ENCODE measurements around the gene NANP. TPM values are rescaled to one million over a fixed set of nuclear protein-coding genes. Genes with fewer than 3 reads are reported as not detected.

NANP gene
- total and polyA plus RNA-seq, 2 donors (not counting 1 experiment from before 2014, with no cell fraction given): 0.63 to 2.3 TPM

GRCh38 chr20:25576783-25577530 lies 46.9 kb downstream of the NANP start:
- WGBS (ENCODE audit: insufficient coverage): 85% methylated on average over 15 of the region's 16 CpGs
- no peaks in the 10 kb centered on the region for H3K4me1 ChIP-seq (ENCODE audit: control insufficient read depth in 2 of 2, insufficient read depth in 2 of 2, low read length in 2 of 2)
- Mint-ChIP-seq H3K27me3 (peaks cover 5% of the 10 kb centered on the region), H3K27ac (no peak overlapping the region), H3K4me3 (no peak overlapping the region), H3K9me3 (ENCODE audit: insufficient read depth) (no peaks in the 10 kb centered on the region), H3K4me1 (no peaks in the 10 kb centered on the region)
- no peaks in the 10 kb centered on the region for H3K36me3 ChIP-seq (replicated peaks in 1 of 2; ENCODE audit: control extremely low read depth in 1 of 2, control insufficient read depth in 1 of 2, extremely low read depth in 1 of 2, insufficient read depth in 2 of 2, low read length in 1 of 2)
- H3K27me3 ChIP-seq (replicated peaks in 1 of 4; ENCODE audit: control extremely low read depth in 1 of 4, control insufficient read depth in 3 of 4, insufficient read depth in 4 of 4, low read length in 3 of 4): peaks cover 0 to 9% (median 0%) of the 10 kb centered on the region in 4 experiments
- no peaks in the 10 kb centered on the region for H4K20me1 ChIP-seq (ENCODE audit: control insufficient read depth, insufficient read depth, low read length, poor library complexity, severe bottlenecking)
- no peaks in the 10 kb centered on the region for H3K79me2 ChIP-seq (ENCODE audit: control insufficient read depth, insufficient read depth, low read length)
- intact Hi-C loops (cut with micrococcal nuclease): no loop called here
- CTCF ChIA-PET: interaction anchor here (1.1 kb wide), 1 partner anchor 17 kb away, joined by 3 read pairs; no protein-coding TSS in a partner anchor
- DNase-seq: no peak
- POLR2A ChIA-PET: no interaction called here
- no peak overlapping the region for H3K27ac ChIP-seq (ENCODE audit: low read length in 2 of 2)
- no peak for ATAC-seq (ENCODE audit: low read depth)
- H3K4me2 ChIP-seq (replicated peaks; ENCODE audit: low read depth, low read length, poor library complexity, severe bottlenecking): no peak overlapping the region
- no peaks in the 10 kb centered on the region for H3K9me3 ChIP-seq (ENCODE audit: control extremely low read depth in 1 of 3, control insufficient read depth in 2 of 3, insufficient read depth in 1 of 3, low read length in 2 of 3)
- no peak overlapping the region for H2AFZ ChIP-seq (ENCODE audit: insufficient read depth, low read depth, low read length, poor library complexity, severe bottlenecking)
- TF ChIP-seq EZH2 (IDR thresholded peaks at IDR 0.05; ENCODE audit: borderline replicate concordance, insufficient read depth, low read depth, low read length, poor library complexity, severe bottlenecking) (no peak), CTCF (IDR thresholded peaks at IDR 0.05) (no peak)
- no peak overlapping the region for H3K4me3 ChIP-seq (ENCODE audit: control extremely low read depth in 1 of 5, extremely low read depth in 1 of 5, insufficient read depth in 1 of 5, low read depth in 2 of 5, low read length in 4 of 5)
- H3K9ac ChIP-seq (ENCODE audit: low read length): no peak overlapping the region

- TF ChIP-seq EZH2 (IDR thresholded peaks at IDR 0.05; ENCODE audit: borderline replicate concordance, insufficient read depth, low read depth, low read length, poor library complexity, severe bottlenecking) (no peak), CTCF (IDR thresholded peaks at IDR 0.05) (no peak)
- CTCF ChIA-PET: no interaction called here
Measured at GRCh38 chr20:25574411-25574810, 49.4 kb downstream of the NANP start.

More at GRCh38 chr20:25574411-25574810, 49.4 kb downstream of the NANP start:
- Mint-ChIP-seq H3K27me3 (no peaks in the 10 kb centered on the region), H3K4me1 (no peaks in the 10 kb centered on the region), H3K27ac (no peak overlapping the region), H3K9me3 (ENCODE audit: insufficient read depth) (no peaks in the 10 kb centered on the region), H3K4me3 (no peak overlapping the region)
- H3K27me3 ChIP-seq (replicated peaks in 1 of 4; ENCODE audit: control extremely low read depth in 1 of 4, control insufficient read depth in 3 of 4, insufficient read depth in 4 of 4, low read length in 3 of 4): peaks cover 0 to 4% (median 0%) of the 10 kb centered on the region in 4 experiments
- ATAC-seq (ENCODE audit: low read depth): no peak
- no peaks in the 10 kb centered on the region for H3K9me3 ChIP-seq (ENCODE audit: control extremely low read depth in 1 of 3, control insufficient read depth in 2 of 3, insufficient read depth in 1 of 3, low read length in 2 of 3)
- no peak overlapping the region for H3K4me3 ChIP-seq (ENCODE audit: control extremely low read depth in 1 of 5, extremely low read depth in 1 of 5, insufficient read depth in 1 of 5, low read depth in 2 of 5, low read length in 4 of 5)
- H4K20me1 ChIP-seq (ENCODE audit: control insufficient read depth, insufficient read depth, low read length, poor library complexity, severe bottlenecking): no peaks in the 10 kb centered on the region
- POLR2A ChIA-PET: interaction anchor here (0.6 kb wide), 1 partner anchor 337 kb away, joined by 4 read pairs; no protein-coding TSS in a partner anchor
- H3K79me2 ChIP-seq (ENCODE audit: control insufficient read depth, insufficient read depth, low read length): no peaks in the 10 kb centered on the region
- WGBS (ENCODE audit: insufficient coverage): 53% methylated on average over 3 of the region's 3 CpGs
- H3K27ac ChIP-seq (ENCODE audit: low read length in 2 of 2): no peak overlapping the region
- no peaks in the 10 kb centered on the region for H3K36me3 ChIP-seq (replicated peaks in 1 of 2; ENCODE audit: control extremely low read depth in 1 of 2, control insufficient read depth in 1 of 2, extremely low read depth in 1 of 2, insufficient read depth in 2 of 2, low read length in 1 of 2)
- intact Hi-C loops (cut with micrococcal nuclease): no loop called here
- no peak overlapping the region for H2AFZ ChIP-seq (ENCODE audit: insufficient read depth, low read depth, low read length, poor library complexity, severe bottlenecking)
- H3K9ac ChIP-seq (ENCODE audit: low read length): no peak overlapping the region
- H3K4me2 ChIP-seq (replicated peaks; ENCODE audit: low read depth, low read length, poor library complexity, severe bottlenecking): no peak overlapping the region
- no peak for DNase-seq
- no peaks in the 10 kb centered on the region for H3K4me1 ChIP-seq (ENCODE audit: control insufficient read depth in 2 of 2, insufficient read depth in 2 of 2, low read length in 2 of 2)
